Upper lobe of left lung (tissue), 6 donors: ENCODE data around the gene FBLN2. TPM values are rescaled to one million over a fixed set of nuclear protein-coding genes. Genes with fewer than 3 reads are reported as not detected.

ENCODE experiments used
- ATAC-seq, 2 donors: fragments of 200-7000 bp; cut with Tn5 transposase; one replicate each; pipeline ENCODE4 v1.9.1; 2022; ENCODE audit warnings: mild to moderate bottlenecking in 2 of 2, moderate library complexity in 2 of 2; ENCODE audit not compliant: low FRiP score in 2 of 2
- DNase-seq, 2 donors: peaks; one replicate each; pipeline ENCODE4 v3.0.0-alpha.2; 2019 to 2020
- H3K27ac ChIP-seq, 4 donors: fragments of 200-600 bp; sonication (generic); one replicate each; pipeline ENCODE4 v1.5.1; 2016 to 2019
- H3K27me3 ChIP-seq, 4 donors: fragments of 200-600 bp; sonication (generic); one replicate each; pipeline ENCODE4 v1.5.1; 2017 to 2019
- H3K36me3 ChIP-seq, 4 donors: fragments of 200-600 bp; sonication (generic); one replicate each; pipeline ENCODE4 v1.5.1; 2016 to 2019
- H3K4me1 ChIP-seq, 4 donors: fragments of 200-600 bp; sonication (generic); one replicate each; pipeline ENCODE4 v1.5.1; 2018 to 2019
- H3K4me3 ChIP-seq, 4 donors: fragments of 200-600 bp; sonication (generic); one replicate each; pipeline ENCODE4 v1.5.1; 2017 to 2019; ENCODE audit warnings: mild to moderate bottlenecking in 2 of 4, moderate library complexity in 1 of 4
- H3K9me3 ChIP-seq, 4 donors: fragments of 200-600 bp; sonication (generic); one replicate each; pipeline ENCODE4 v1.5.1; 2018 to 2019
- CTCF ChIP-seq, 6 experiments: fragments of 450-650 bp in 4 of 6; fragments of 200-600 bp in 2 of 6; sonication (generic) in 2 of 6; IDR thresholded peaks; one replicate each; pipeline ENCODE4 v1.5.1; 2016 to 2019; ENCODE audit warnings: antibody characterized with exemption in 6 of 6
- EP300 ChIP-seq, 4 donors: sonication (generic); formaldehyde crosslinking; IDR thresholded peaks; one replicate each; pipeline ENCODE4 v1.5.1; 2017; ENCODE audit warnings: antibody characterized with exemption in 4 of 4, control low read depth in 2 of 4
- POLR2A ChIP-seq, 4 donors: fragments of 450-650 bp; IDR thresholded peaks; one replicate each; pipeline ENCODE4 v1.5.1; 2016 to 2017; ENCODE audit warnings: antibody characterized with exemption in 4 of 4, mild to moderate bottlenecking in 2 of 4
- POLR2AphosphoS5 ChIP-seq, 2 donors: sonication (generic); formaldehyde crosslinking; IDR thresholded peaks; one replicate each; pipeline ENCODE4 v1.5.1; 2017; ENCODE audit warnings: antibody characterized with exemption in 2 of 2
- WGBS, 2 donors: methylation state at CpG; one replicate each; pipeline ENCODE4 v1.1.5; 2017 to 2018; 5-methylcytosine and 5-hydroxymethylcytosine counted together
- total RNA-seq, 6 donors: library from RNA; depleted of rRNA in 4 of 6; stranded (reverse); fragments of >200 nt in 4 of 6; gene quantifications; one replicate each; pipeline versions ENCODE4 v1.1.0 to v1.2.1, GENCODE V29; 2016 to 2021
- donor health status: DM: no; HTN: no; CAD: no; lungs with moderate emphysema.
- donor health status: DM: no; HTN: yes; CAD: no; lungs with severe emphysema.

FBLN2 gene
- total RNA-seq, 6 donors from 2014 or later = 2.1 to 85.7 (median 19.5) TPM

DNA sequence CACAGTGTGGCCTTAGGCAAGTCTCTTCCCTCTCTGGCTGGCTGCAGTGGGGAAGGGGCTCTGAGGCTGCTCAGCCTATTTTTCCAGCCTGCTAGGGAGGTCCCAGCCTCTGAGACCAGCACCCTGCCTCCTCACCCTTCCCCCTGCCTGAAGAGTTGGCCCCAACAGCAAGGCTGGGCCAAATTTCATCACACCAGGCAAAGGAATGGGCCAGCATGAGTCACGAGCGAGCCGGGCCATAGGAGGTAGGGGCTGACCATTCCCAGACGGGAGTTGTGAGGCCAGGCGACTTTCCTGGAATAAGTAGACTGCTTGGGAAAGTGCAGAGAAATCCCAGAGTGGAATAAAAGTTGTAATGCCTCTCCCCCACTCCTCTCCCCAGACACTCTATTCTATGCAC, 5.7 kb upstream of the FBLN2 start:
- Histone ChIP-seq H3K9me3 (no peaks in the 10 kb centered on the region), H3K4me3 (no peak overlapping the region), H3K27ac (no peak overlapping the region), H3K27me3 (peaks cover 0 to 3% (median 0%) of the 10 kb centered on the region in 4 donors), H3K36me3 (no peaks in the 10 kb centered on the region), H3K4me1 (peaks cover 0 to 4% (median 1%) of the 10 kb centered on the region in 4 donors)
- 52 to 70% methylated on average over 5 of the region's 5 CpGs for WGBS, 2 donors
- DNase-seq = peak in 1 of 2 donors; percentile 34
- ATAC-seq = peak; percentile 29 to 78
- TF ChIP-seq POLR2A (IDR thresholded peaks at IDR 0.05) (no peak), POLR2AphosphoS5 (IDR thresholded peaks at IDR 0.05) (peak in 1 of 2 donors; percentile 65)

- H3K9me3 ChIP-seq = no peaks in the 10 kb centered on the region
- H3K4me3 ChIP-seq = no peak overlapping the region
- DNase-seq (no peak), ATAC-seq (no peak)
- 37 to 51% methylated on average over 2 to 6 of the region's 6 CpGs for WGBS, 2 donors
- H3K27me3 ChIP-seq = peaks cover 0 to 13% (median 5%) of the 10 kb centered on the region in 4 donors
- peaks cover 0 to 15% (median 7%) of the 10 kb centered on the region in 4 donors for H3K4me1 ChIP-seq
- no peak for TF ChIP-seq POLR2AphosphoS5 (IDR thresholded peaks at IDR 0.05)
- no peak for TF ChIP-seq POLR2A (IDR thresholded peaks at IDR 0.05)
- no peak for TF ChIP-seq EP300 (IDR thresholded peaks at IDR 0.05)
- no peak for TF ChIP-seq CTCF (IDR thresholded peaks at IDR 0.05)
- no peaks in the 10 kb centered on the region for H3K36me3 ChIP-seq
- no peak overlapping the region for H3K27ac ChIP-seq
Observed at GRCh38 chr3:13544293-13544831, 4.6 kb upstream of the FBLN2 start.

- TF ChIP-seq POLR2AphosphoS5 (IDR thresholded peaks at IDR 0.05) = no peak
- TF ChIP-seq CTCF (IDR thresholded peaks at IDR 0.05) = no peak
- TF ChIP-seq EP300 (IDR thresholded peaks at IDR 0.05) = no peak
- no peak for TF ChIP-seq POLR2A (IDR thresholded peaks at IDR 0.05)
- Histone ChIP-seq H3K9me3 (no peaks in the 10 kb centered on the region), H3K4me1 (peaks cover 0 to 18% (median 7%) of the 10 kb centered on the region in 4 donors), H3K27me3 (peaks cover 0 to 17% (median 5%) of the 10 kb centered on the region in 4 donors), H3K36me3 (no peaks in the 10 kb centered on the region), H3K27ac (no peak overlapping the region), H3K4me3 (no peak overlapping the region)
- peak in 1 of 2 donors; percentile 28 for DNase-seq
- WGBS, 2 donors = 52 to 59% methylated on average over 9 of the region's 9 CpGs
- no peak for ATAC-seq
Observed at GRCh38 chr3:13544951-13545651, 3.8 kb upstream of the FBLN2 start.

DNA sequence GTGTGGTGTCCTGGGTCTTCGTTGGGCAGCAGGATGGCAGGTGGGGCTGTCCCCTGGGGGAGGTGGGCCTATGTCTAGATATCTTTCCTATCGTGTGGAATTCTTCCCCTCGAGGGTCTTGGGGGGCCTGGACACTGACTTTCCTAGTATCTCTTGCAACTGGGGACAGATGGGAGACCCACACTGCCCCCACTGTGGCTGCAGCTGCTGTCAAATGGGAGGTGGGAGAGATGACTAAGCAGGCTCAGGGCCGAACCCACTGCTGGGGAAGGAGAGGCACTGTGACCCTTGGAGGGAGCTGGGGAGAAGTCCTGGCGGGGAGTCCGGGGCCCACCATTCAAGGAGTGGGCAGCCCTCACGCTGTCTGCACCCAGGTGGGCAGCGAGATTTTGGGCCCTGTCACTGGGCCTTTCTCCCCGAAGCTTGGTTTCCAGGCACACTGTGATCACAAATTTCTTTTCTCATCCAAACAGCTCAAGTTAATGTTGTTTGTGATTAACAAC, 2.9 kb upstream of the FBLN2 start:
- TF ChIP-seq POLR2AphosphoS5 (IDR thresholded peaks at IDR 0.05) (no peak), CTCF (IDR thresholded peaks at IDR 0.05) (no peak), POLR2A (IDR thresholded peaks at IDR 0.05) (no peak), EP300 (IDR thresholded peaks at IDR 0.05) (no peak)
- H3K36me3 ChIP-seq = no peaks in the 10 kb centered on the region
- H3K4me3 ChIP-seq = no peak overlapping the region
- H3K27me3 ChIP-seq = peaks cover 0 to 17% (median 5%) of the 10 kb centered on the region in 4 donors
- peaks cover 0 to 18% (median 7%) of the 10 kb centered on the region in 4 donors for H3K4me1 ChIP-seq
- no peak overlapping the region for H3K27ac ChIP-seq
- DNase-seq (peak in 1 of 2 donors; percentile 27), ATAC-seq (no peak)
- H3K9me3 ChIP-seq = no peaks in the 10 kb centered on the region
- WGBS, 2 donors = 79 to 87% methylated on average over 4 to 9 of the region's 9 CpGs

GRCh38 chr3:13546667-13547171, 2.2 kb upstream of the FBLN2 start:
- ATAC-seq (peak in 1 of 2 donors; percentile 57), DNase-seq (peak in 1 of 2 donors; percentile 27)
- WGBS, 2 donors = 73 to 77% methylated on average over 3 to 9 of the region's 9 CpGs
- Histone ChIP-seq H3K4me1 (peaks cover 0 to 18% (median 7%) of the 10 kb centered on the region in 4 donors), H3K27ac (no peak overlapping the region), H3K27me3 (peaks cover 0 to 17% (median 5%) of the 10 kb centered on the region in 4 donors), H3K36me3 (no peaks in the 10 kb centered on the region), H3K9me3 (no peaks in the 10 kb centered on the region), H3K4me3 (no peak overlapping the region)
- TF ChIP-seq EP300 (IDR thresholded peaks at IDR 0.05) (no peak), POLR2A (IDR thresholded peaks at IDR 0.05) (no peak), POLR2AphosphoS5 (IDR thresholded peaks at IDR 0.05) (no peak), CTCF (IDR thresholded peaks at IDR 0.05) (no peak)
